ENCODE measurements around the gene C5orf63.

The C5orf63 gene

GRCh38 chr5:127011961-127012644, 61.2 kb downstream of the C5orf63 start:
- no peak for DNase-seq (ENCODE audit: low read depth, low spot score)
- in situ Hi-C loops (cut with HindIII; ENCODE audit: low sequenced_read_pairs) = no loop called here
- no peak for TF ChIP-seq CTCF (IDR thresholded peaks at IDR 0.05; ENCODE audit: low read depth, low read length)

GRCh38 chr5:127011153-127011552, 62.1 kb downstream of the C5orf63 start:
- no peak overlapping the region for H3K4me3 ChIP-seq (ENCODE audit: low read depth, low read length)
- in situ Hi-C loops (cut with HindIII; ENCODE audit: low sequenced_read_pairs) = no loop called here
- peak; percentile 89 for DNase-seq (ENCODE audit: low read depth, low spot score)
- no peak for TF ChIP-seq CTCF (IDR thresholded peaks at IDR 0.05; ENCODE audit: low read depth, low read length)

More at GRCh38 chr5:127011961-127012644, 61.2 kb downstream of the C5orf63 start:
- H3K4me3 ChIP-seq (ENCODE audit: low read depth, low read length) = no peak overlapping the region

- H3K4me3 ChIP-seq (ENCODE audit: low read depth, low read length) = no peak overlapping the region
- in situ Hi-C loops (cut with HindIII; ENCODE audit: low sequenced_read_pairs) = no loop called here
- TF ChIP-seq CTCF (IDR thresholded peaks at IDR 0.05; ENCODE audit: low read depth, low read length) = no peak
- no peak for DNase-seq (ENCODE audit: low read depth, low spot score)
These were observed 62.9 kb downstream of the C5orf63 start for GRCh38 chr5:127010362-127010761.

- no peak for TF ChIP-seq CTCF (IDR thresholded peaks at IDR 0.05; ENCODE audit: low read depth, low read length)
- no peak overlapping the region for H3K4me3 ChIP-seq (ENCODE audit: low read depth, low read length)
- DNase-seq (ENCODE audit: low read depth, low spot score) = no peak
- in situ Hi-C loops (cut with HindIII; ENCODE audit: low sequenced_read_pairs) = no loop called here
These were observed 63.5 kb downstream of the C5orf63 start for GRCh38 chr5:127009784-127010183.

- no peak overlapping the region for H3K4me3 ChIP-seq (ENCODE audit: low read depth, low read length)
- no peak for TF ChIP-seq CTCF (IDR thresholded peaks at IDR 0.05; ENCODE audit: low read depth, low read length)
- in situ Hi-C loops (cut with HindIII; ENCODE audit: low sequenced_read_pairs) = no loop called here
- no peak for DNase-seq (ENCODE audit: low read depth, low spot score)
These were observed 64.9 kb downstream of the C5orf63 start for GRCh38 chr5:127008300-127008975.

GRCh38 chr5:127007522-127007921, 65.8 kb downstream of the C5orf63 start:
- in situ Hi-C loops (cut with HindIII; ENCODE audit: low sequenced_read_pairs) = no loop called here
- no peak for DNase-seq (ENCODE audit: low read depth, low spot score)
- no peak for TF ChIP-seq CTCF (IDR thresholded peaks at IDR 0.05; ENCODE audit: low read depth, low read length)
- no peak overlapping the region for H3K4me3 ChIP-seq (ENCODE audit: low read depth, low read length)
